ENCODE data around the gene IFIT3.

Gene IFIT3

GRCh38 chr10:89306434-89307268, 21.1 kb upstream of the IFIT3 start:
- Histone ChIP-seq H3K4me3 (ENCODE audit: low read depth, low read length) (no peak overlapping the region), H3K4me1 (ENCODE audit: control insufficient read depth, insufficient read depth, low read length) (no peaks in the 10 kb centered on the region), H3K9me3 (ENCODE audit: control insufficient read depth, insufficient read depth, low read depth, low read length) (no peaks in the 10 kb centered on the region), H3K27ac (ENCODE audit: extremely low read depth, low read depth, low read length) (no peak overlapping the region), H3K36me3 (ENCODE audit: control insufficient read depth in 2 of 2, insufficient read depth in 1 of 2, low read length in 2 of 2) (no peaks in the 10 kb centered on the region)
- ChIA-PET CTCF (no interaction called here), POLR2A (no interaction called here)
- no peak for TF ChIP-seq GLI4 (tag by site-specific recombination; IDR thresholded peaks at IDR 0.05)
- no peak for TF ChIP-seq ZNF776 (tag by site-specific recombination; IDR thresholded peaks at IDR 0.05; ENCODE audit: borderline replicate concordance)
- no peak for TF ChIP-seq RBAK (tag by site-specific recombination; IDR thresholded peaks at IDR 0.05)
- TF ChIP-seq ZNF777 (tag by site-specific recombination; IDR thresholded peaks at IDR 0.05; ENCODE audit: borderline replicate concordance), result no peak

DNA sequence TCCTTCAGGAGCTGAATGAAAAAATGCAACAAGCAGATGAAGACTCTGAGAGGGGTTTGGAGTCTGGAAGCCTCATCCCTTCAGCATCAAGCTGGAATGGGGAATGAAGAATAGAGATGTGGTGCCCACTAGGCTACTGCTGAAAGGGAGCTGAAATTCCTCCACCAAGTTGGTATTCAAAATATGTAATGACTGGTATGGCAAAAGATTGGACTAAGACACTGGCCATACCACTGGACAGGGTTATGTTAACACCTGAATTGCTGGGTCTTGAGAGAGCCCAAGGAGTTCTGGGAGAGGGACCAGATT, 20.6 kb upstream of the IFIT3 start:
- no peak for TF ChIP-seq HOXC10 (CRISPR knock-in tag; IDR thresholded peaks at IDR 0.05)
- no peak for TF ChIP-seq ZNF175 (tag by site-specific recombination; IDR thresholded peaks at IDR 0.05)
- no peak for TF ChIP-seq ZNF529 (tag by site-specific recombination; IDR thresholded peaks at IDR 0.05; ENCODE audit: insufficient replicate concordance)
- no peak for TF ChIP-seq FEZF1 (tag by site-specific recombination; IDR thresholded peaks at IDR 0.05)
- TF ChIP-seq, protein P1, sequence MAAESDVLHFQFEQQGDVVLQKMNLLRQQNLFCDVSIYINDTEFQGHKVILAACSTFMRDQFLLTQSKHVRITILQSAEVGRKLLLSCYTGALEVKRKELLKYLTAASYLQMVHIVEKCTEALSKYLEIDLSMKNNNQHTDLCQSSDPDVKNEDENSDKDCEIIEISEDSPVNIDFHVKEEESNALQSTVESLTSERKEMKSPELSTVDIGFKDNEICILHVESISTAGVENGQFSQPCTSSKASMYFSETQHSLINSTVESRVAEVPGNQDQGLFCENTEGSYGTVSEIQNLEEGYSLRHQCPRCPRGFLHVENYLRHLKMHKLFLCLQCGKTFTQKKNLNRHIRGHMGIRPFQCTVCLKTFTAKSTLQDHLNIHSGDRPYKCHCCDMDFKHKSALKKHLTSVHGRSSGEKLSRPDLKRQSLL (tag by site-specific recombination; IDR thresholded peaks at IDR 0.05), result no peak
- no peak for TF ChIP-seq ZNF776 (tag by site-specific recombination; IDR thresholded peaks at IDR 0.05; ENCODE audit: borderline replicate concordance)
- no peak for TF ChIP-seq ZNF621 (tag by site-specific recombination; IDR thresholded peaks at IDR 0.05)
- TF ChIP-seq ZNF548 (tag by site-specific recombination; IDR thresholded peaks at IDR 0.05), result no peak
- no peak for TF ChIP-seq ZNF266 (tag by site-specific recombination; IDR thresholded peaks at IDR 0.05; ENCODE audit: low read depth)
- TF ChIP-seq ZNF112 (tag by site-specific recombination; IDR thresholded peaks at IDR 0.05), result no peak
- no peak for TF ChIP-seq REPIN1 (tag by site-specific recombination; IDR thresholded peaks at IDR 0.05; ENCODE audit: low read depth)
- TF ChIP-seq SP3 (tag by site-specific recombination; IDR thresholded peaks at IDR 0.05), result no peak
- no peak for TF ChIP-seq TRIM28 (IDR thresholded peaks at IDR 0.05; ENCODE audit: borderline replicate concordance, low read length)
- no peaks in the 10 kb centered on the region for H3K4me1 ChIP-seq (ENCODE audit: control insufficient read depth, insufficient read depth, low read length)
- H3K27ac ChIP-seq (ENCODE audit: extremely low read depth, low read depth, low read length), result no peak overlapping the region
- POLR2A ChIA-PET, result no interaction called here
- no peaks in the 10 kb centered on the region for H3K36me3 ChIP-seq (ENCODE audit: control insufficient read depth in 2 of 2, insufficient read depth in 1 of 2, low read length in 2 of 2)
- H3K9me3 ChIP-seq (ENCODE audit: control insufficient read depth, insufficient read depth, low read depth, low read length), result no peaks in the 10 kb centered on the region
- H3K4me3 ChIP-seq (ENCODE audit: low read depth, low read length), result no peak overlapping the region
- CTCF ChIA-PET, result no interaction called here

DNA sequence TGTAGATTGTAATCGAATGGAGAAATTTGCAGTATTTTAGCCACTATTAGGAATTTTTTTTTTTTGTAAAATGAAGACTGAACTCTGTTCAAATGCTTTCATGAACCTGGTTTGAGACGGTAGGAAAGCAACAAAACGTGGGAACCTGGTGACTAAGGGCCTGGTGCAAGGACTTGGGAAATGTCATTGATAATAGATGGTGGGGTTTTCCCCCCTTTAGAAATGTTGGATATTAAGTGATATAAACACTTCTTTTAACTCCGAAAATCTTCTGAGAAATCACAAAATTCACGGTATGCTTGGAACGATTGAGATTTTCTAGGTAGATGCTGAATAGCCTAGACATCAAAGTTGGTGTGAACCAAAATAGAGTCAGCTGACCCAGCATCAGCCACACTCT, 19.5 kb upstream of the IFIT3 start:
- H3K9me3 ChIP-seq (ENCODE audit: control insufficient read depth, insufficient read depth, low read depth, low read length), result no peaks in the 10 kb centered on the region
- H3K4me3 ChIP-seq (ENCODE audit: low read depth, low read length), result no peak overlapping the region
- no peak overlapping the region for H3K27ac ChIP-seq (ENCODE audit: extremely low read depth, low read depth, low read length)
- H3K4me1 ChIP-seq (ENCODE audit: control insufficient read depth, insufficient read depth, low read length), result no peaks in the 10 kb centered on the region
- ChIA-PET CTCF (no interaction called here), POLR2A (no interaction called here)
- no peaks in the 10 kb centered on the region for H3K36me3 ChIP-seq (ENCODE audit: control insufficient read depth in 2 of 2, insufficient read depth in 1 of 2, low read length in 2 of 2)
- TF ChIP-seq ZNF223 (tag by site-specific recombination; IDR thresholded peaks at IDR 0.05) (no peak), ZFP41 (tag by site-specific recombination; IDR thresholded peaks at IDR 0.05; ENCODE audit: borderline replicate concordance) (no peak), ZNF530 (tag by site-specific recombination; IDR thresholded peaks at IDR 0.05; ENCODE audit: low read depth) (no peak), ZNF138 (tag by site-specific recombination; IDR thresholded peaks at IDR 0.05; ENCODE audit: borderline replicate concordance) (no peak), ZBTB11 (tag by site-specific recombination; conservative IDR thresholded peaks at IDR 0.05; ENCODE audit: low read depth) (no peak), ZBTB7A (tag by site-specific recombination; IDR thresholded peaks at IDR 0.05; ENCODE audit: low read depth) (no peak), ZSCAN4 (tag by site-specific recombination; IDR thresholded peaks at IDR 0.05) (no peak), CTCF (tag by site-specific recombination; IDR thresholded peaks at IDR 0.05) (no peak), ZNF133 (tag by site-specific recombination; IDR thresholded peaks at IDR 0.05) (no peak), KLF7 (tag by site-specific recombination; IDR thresholded peaks at IDR 0.05; ENCODE audit: borderline replicate concordance) (no peak)
